Osteocyte (in vitro differentiated cells): ENCODE results near the gene PIBF1. TPM values are rescaled to one million over a fixed set of nuclear protein-coding genes. Genes with fewer than 3 reads are reported as not detected.
"Not testable (repeated sequence)": the region's sequence is repeated elsewhere in the genome, so short reads cannot be mapped to it uniquely, and the experiment has no call there.

Experiments
- DNase-seq: peaks from one replicate; pipeline ENCODE4 v3.0.0; 2021; ENCODE audit warnings: mixed read lengths; ENCODE audit not compliant: unreplicated experiment; ENCODE audit errors: extremely low spot score
- H3K27ac Mint-ChIP-seq: one replicate; pipeline ENCODE4 v1.8.0; 2021; ENCODE audit warnings: mild to moderate bottlenecking, mixed read lengths; ENCODE audit not compliant: unreplicated experiment
- H3K27me3 Mint-ChIP-seq: one replicate; pipeline ENCODE4 v1.8.0; 2021; ENCODE audit warnings: mixed read lengths; ENCODE audit not compliant: unreplicated experiment
- H3K36me3 Mint-ChIP-seq: one replicate; pipeline ENCODE4 v1.8.0; 2021; ENCODE audit warnings: mixed read lengths; ENCODE audit not compliant: unreplicated experiment
- H3K4me1 Mint-ChIP-seq: one replicate; pipeline ENCODE4 v1.8.0; 2021; ENCODE audit warnings: mixed read lengths; ENCODE audit not compliant: unreplicated experiment
- H3K4me3 Mint-ChIP-seq: one replicate; pipeline ENCODE4 v1.8.0; 2021; ENCODE audit warnings: mild to moderate bottlenecking, moderate library complexity, mixed read lengths; ENCODE audit not compliant: unreplicated experiment
- H3K9me3 Mint-ChIP-seq: one replicate; pipeline ENCODE4 v1.8.0; 2021; ENCODE audit warnings: mixed read lengths; ENCODE audit not compliant: unreplicated experiment
- CTCF ChIP-seq: fragments of 200-600 bp; sonication (generic); IDR thresholded peaks from 2 replicates; pipeline ENCODE4 v1.5.0; 2021; ENCODE audit warnings: antibody characterized with exemption, mild to moderate bottlenecking, moderate library complexity
- total RNA-seq: library from RNA; stranded (reverse); gene quantifications from 2 replicates; pipeline ENCODE4 v1.2.1, GENCODE V29; 2021

Gene PIBF1
- total RNA-seq, 1 donor from 2014 or later: 22.6 TPM

DNA sequence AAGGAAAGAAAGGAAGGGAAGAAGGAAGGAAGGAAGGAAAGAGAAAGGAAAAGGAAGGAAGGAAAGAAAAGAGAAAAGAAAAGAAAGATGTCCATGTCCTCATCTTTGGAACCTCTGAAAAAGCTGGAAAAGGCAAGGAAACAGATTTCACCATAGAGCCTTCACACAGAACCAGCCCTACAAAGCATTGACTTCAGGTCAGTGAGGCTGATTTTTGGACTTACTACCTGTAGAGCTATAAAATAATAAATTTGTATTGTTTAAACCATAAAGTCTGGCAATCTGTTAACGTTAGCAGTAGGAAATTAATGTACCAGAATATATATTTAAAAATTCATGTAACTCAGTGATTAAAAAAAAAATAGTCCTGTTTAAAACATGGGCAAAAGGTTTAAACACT is 130.0 kb downstream of the PIBF1 start:
- H3K27ac Mint-ChIP-seq: no peak overlapping the region

GRCh38 chr13:72920097-72920496 is 138.2 kb downstream of the PIBF1 start:
- Mint-ChIP-seq H3K27ac (no peak overlapping the region), H3K36me3 (peaks cover 35% of the 10 kb centered on the region), H3K9me3 (no peaks in the 10 kb centered on the region), H3K27me3 (no peaks in the 10 kb centered on the region), H3K4me3 (no peak overlapping the region), H3K4me1 (no peaks in the 10 kb centered on the region)
- no peak for DNase-seq
- no peak for TF ChIP-seq CTCF

More for the DNA sequence above, 130.0 kb downstream of the PIBF1 start:
- no peak for DNase-seq
- TF ChIP-seq CTCF: no peak
- Mint-ChIP-seq H3K9me3 (no peaks in the 10 kb centered on the region), H3K4me3 (no peak overlapping the region), H3K36me3 (peaks cover 40% of the 10 kb centered on the region), H3K27me3 (no peaks in the 10 kb centered on the region), H3K4me1 (no peaks in the 10 kb centered on the region)

GRCh38 chr13:72931311-72931710 is 149.4 kb downstream of the PIBF1 start:
- DNase-seq: no peak
- H3K9me3 Mint-ChIP-seq: no peaks in the 10 kb centered on the region
- no peak for TF ChIP-seq CTCF
- H3K36me3 Mint-ChIP-seq: peaks cover 19% of the 10 kb centered on the region
- no peak overlapping the region for H3K27ac Mint-ChIP-seq
- H3K4me3 Mint-ChIP-seq: no peak overlapping the region
- no peaks in the 10 kb centered on the region for H3K4me1 Mint-ChIP-seq
- no peaks in the 10 kb centered on the region for H3K27me3 Mint-ChIP-seq

DNA sequence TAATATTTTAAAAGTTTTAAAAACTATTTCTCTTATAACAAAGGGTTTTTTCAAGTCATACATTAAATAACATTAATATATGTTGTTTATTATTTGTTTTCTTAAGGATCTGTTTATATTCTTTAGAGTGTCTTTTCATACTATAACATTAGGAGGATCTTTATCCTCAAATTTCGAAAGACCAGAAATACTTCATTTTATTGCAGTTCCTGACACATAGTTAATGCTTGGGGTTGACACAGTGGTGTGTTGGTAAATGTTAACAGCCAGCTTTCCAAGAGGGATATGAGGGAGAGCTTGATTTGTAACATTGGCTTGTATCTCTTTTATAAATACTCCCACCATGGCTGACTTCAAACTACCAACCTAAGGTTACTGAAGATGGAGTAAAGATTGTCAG is 150.3 kb downstream of the PIBF1 start:
- H3K27me3 Mint-ChIP-seq: no peaks in the 10 kb centered on the region
- DNase-seq: no peak

GRCh38 chr13:72946267-72946666 is 164.3 kb downstream of the PIBF1 start:
- DNase-seq, H3K27me3 Mint-ChIP-seq, H3K4me3 Mint-ChIP-seq, H3K4me1 Mint-ChIP-seq, H3K27ac Mint-ChIP-seq, H3K9me3 Mint-ChIP-seq: not testable (repeated sequence)
- H3K36me3 Mint-ChIP-seq: peaks cover 24% of the 10 kb centered on the region

More for the DNA sequence above, 150.3 kb downstream of the PIBF1 start:
- Mint-ChIP-seq H3K4me1 (no peaks in the 10 kb centered on the region), H3K27ac (no peak overlapping the region), H3K9me3 (no peaks in the 10 kb centered on the region), H3K4me3 (no peak overlapping the region), H3K36me3 (peaks cover 12% of the 10 kb centered on the region)
- TF ChIP-seq CTCF: no peak
